Prostate gland (tissue), 2 donors: ENCODE results near the gene MACC1. TPM values are rescaled to one million over a fixed set of nuclear protein-coding genes. Genes with fewer than 3 reads are reported as not detected.
"Not testable (repeated sequence)": the region's sequence is repeated elsewhere in the genome, so short reads cannot be mapped to it uniquely, and the experiment has no call there.

ENCODE experiments used
- DNase-seq: peaks from one replicate; pipeline ENCODE4 v3.0.0-alpha.2; 2019; ENCODE audit warnings: low spot score
- H3K27ac ChIP-seq, 2 donors: fragments of 200-600 bp; sonication (generic); 2 replicates each; pipeline ENCODE4 v1.5.1; 2017 to 2019
- H3K27me3 ChIP-seq: fragments of 200-600 bp; sonication (generic); replicated peaks from 2 replicates; pipeline ENCODE4 v1.5.1; 2019; ENCODE audit not compliant: insufficient read depth
- H3K36me3 ChIP-seq, 2 donors: fragments of 200-600 bp; sonication (generic); 1 replicate in 1 of 2; 2 replicates in 1 of 2; pipeline versions ENCODE4 v1.5.1 to v1.8.1; 2017 to 2019
- H3K4me1 ChIP-seq: fragments of 200-600 bp; sonication (generic); replicated peaks from 2 replicates; pipeline ENCODE4 v1.5.1; 2019
- H3K4me3 ChIP-seq, 2 donors: fragments of 200-600 bp; sonication (generic); 2 replicates each; pipeline ENCODE4 v1.5.1; 2017 to 2019
- H3K9me3 ChIP-seq: fragments of 200-600 bp; sonication (generic); 2 replicates; pipeline ENCODE4 v1.5.1; 2017
- POLR2A ChIP-seq: fragments of 450-650 bp; IDR thresholded peaks from one replicate; pipeline ENCODE4 v1.6.1; 2016; ENCODE audit warnings: antibody characterized with exemption, mild to moderate bottlenecking
- POLR2AphosphoS5 ChIP-seq: sonication (generic); formaldehyde crosslinking; IDR thresholded peaks from one replicate; pipeline ENCODE4 v1.6.1; 2017; ENCODE audit warnings: antibody characterized with exemption
- WGBS: methylation state at CpG from one replicate; pipeline ENCODE4 v1.1.5; 2018; 5-methylcytosine and 5-hydroxymethylcytosine counted together
- intact Hi-C: fragments of 100-400 bp; cut with DNase I; formaldehyde crosslinking; loops from one replicate; pipeline ENCODE4 v1.14.2; 2022
- total RNA-seq, 2 donors: library from RNA; depleted of rRNA; stranded (reverse); fragments of >200 nt; gene quantifications; one replicate each; pipeline ENCODE4 v1.1.0, GENCODE V29; 2016
- TF ChIP-seq, protein P1 (sequence below), 4 experiments: fragments of 200-600 bp in 2 of 4; fragments of 450-650 bp in 2 of 4; sonication (generic) in 2 of 4; IDR thresholded peaks; 1 replicate in 3 of 4; 2 replicates in 1 of 4; pipeline ENCODE4 v1.5.1; 2016 to 2019; ENCODE audit warnings: antibody characterized with exemption in 4 of 4, mild to moderate bottlenecking in 2 of 4, moderate library complexity in 2 of 4

Gene MACC1
- total RNA-seq, 2 donors from 2014 or later = 3.0 to 3.4 TPM

GRCh38 chr7:20131776-20132175 lies 85.4 kb downstream of the MACC1 start:
- H3K27me3 ChIP-seq = no peaks in the 10 kb centered on the region
- no peak for DNase-seq
- H3K4me3 ChIP-seq = no peak overlapping the region
- no peaks in the 10 kb centered on the region for H3K4me1 ChIP-seq
- no peaks in the 10 kb centered on the region for H3K9me3 ChIP-seq
- WGBS = 83% methylated on average over 4 of the region's 4 CpGs
- no peaks in the 10 kb centered on the region for H3K36me3 ChIP-seq
- TF ChIP-seq POLR2AphosphoS5 (no peak), POLR2A (no peak)
- TF ChIP-seq, protein P1, sequence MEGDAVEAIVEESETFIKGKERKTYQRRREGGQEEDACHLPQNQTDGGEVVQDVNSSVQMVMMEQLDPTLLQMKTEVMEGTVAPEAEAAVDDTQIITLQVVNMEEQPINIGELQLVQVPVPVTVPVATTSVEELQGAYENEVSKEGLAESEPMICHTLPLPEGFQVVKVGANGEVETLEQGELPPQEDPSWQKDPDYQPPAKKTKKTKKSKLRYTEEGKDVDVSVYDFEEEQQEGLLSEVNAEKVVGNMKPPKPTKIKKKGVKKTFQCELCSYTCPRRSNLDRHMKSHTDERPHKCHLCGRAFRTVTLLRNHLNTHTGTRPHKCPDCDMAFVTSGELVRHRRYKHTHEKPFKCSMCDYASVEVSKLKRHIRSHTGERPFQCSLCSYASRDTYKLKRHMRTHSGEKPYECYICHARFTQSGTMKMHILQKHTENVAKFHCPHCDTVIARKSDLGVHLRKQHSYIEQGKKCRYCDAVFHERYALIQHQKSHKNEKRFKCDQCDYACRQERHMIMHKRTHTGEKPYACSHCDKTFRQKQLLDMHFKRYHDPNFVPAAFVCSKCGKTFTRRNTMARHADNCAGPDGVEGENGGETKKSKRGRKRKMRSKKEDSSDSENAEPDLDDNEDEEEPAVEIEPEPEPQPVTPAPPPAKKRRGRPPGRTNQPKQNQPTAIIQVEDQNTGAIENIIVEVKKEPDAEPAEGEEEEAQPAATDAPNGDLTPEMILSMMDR (IDR thresholded peaks at IDR 0.05) = no peak
- intact Hi-C loops = no loop called here
- no peak overlapping the region for H3K27ac ChIP-seq

GRCh38 chr7:20129920-20130319 lies 87.3 kb downstream of the MACC1 start:
- Histone ChIP-seq H3K4me1 (no peaks in the 10 kb centered on the region), H3K27me3 (no peaks in the 10 kb centered on the region), H3K27ac (no peak overlapping the region), H3K4me3 (no peak overlapping the region), H3K36me3 (no peaks in the 10 kb centered on the region), H3K9me3 (no peaks in the 10 kb centered on the region)
- intact Hi-C loops = no loop called here
- no peak for DNase-seq
- TF ChIP-seq, protein P1 (IDR thresholded peaks at IDR 0.05) = no peak
- no peak for TF ChIP-seq POLR2AphosphoS5
- no peak for TF ChIP-seq POLR2A

GRCh38 chr7:20128001-20128400 lies 89.2 kb downstream of the MACC1 start:
- H3K9me3 ChIP-seq = no peaks in the 10 kb centered on the region
- no peaks in the 10 kb centered on the region for H3K27me3 ChIP-seq
- H3K4me1 ChIP-seq = no peaks in the 10 kb centered on the region
- intact Hi-C loops = no loop called here
- no peak for TF ChIP-seq POLR2A
- TF ChIP-seq POLR2AphosphoS5 = no peak
- TF ChIP-seq, protein P1 (IDR thresholded peaks at IDR 0.05) = no peak
- no peaks in the 10 kb centered on the region for H3K36me3 ChIP-seq
- H3K27ac ChIP-seq = no peak overlapping the region
- 55% methylated on average over 2 of the region's 2 CpGs for WGBS
- no peak for DNase-seq
- no peak overlapping the region for H3K4me3 ChIP-seq

DNA sequence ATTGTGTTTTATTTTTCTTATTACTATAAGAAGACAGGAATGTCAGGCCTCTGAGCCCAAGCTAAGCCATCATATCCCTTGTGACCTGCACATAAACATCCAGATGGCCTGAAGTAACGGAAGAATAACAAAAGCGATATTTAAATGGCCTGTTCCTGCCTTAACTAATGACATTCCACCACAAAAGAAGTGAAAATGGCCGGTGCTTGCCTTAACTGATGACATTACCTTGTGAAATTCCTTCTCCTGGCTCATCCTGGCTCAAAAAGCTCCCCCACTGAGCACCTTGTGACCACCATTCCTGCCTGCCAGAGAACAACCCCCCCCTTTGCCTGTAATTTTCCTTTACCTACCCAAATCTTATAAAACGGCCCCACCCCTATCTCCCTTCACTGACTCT lies 91.1 kb downstream of the MACC1 start:
- H3K36me3 ChIP-seq, H3K27ac ChIP-seq, H3K9me3 ChIP-seq, H3K4me3 ChIP-seq, H3K4me1 ChIP-seq, intact Hi-C loops, DNase-seq, H3K27me3 ChIP-seq: not testable (repeated sequence)
- WGBS = 74% methylated on average over 4 of the region's 4 CpGs

DNA sequence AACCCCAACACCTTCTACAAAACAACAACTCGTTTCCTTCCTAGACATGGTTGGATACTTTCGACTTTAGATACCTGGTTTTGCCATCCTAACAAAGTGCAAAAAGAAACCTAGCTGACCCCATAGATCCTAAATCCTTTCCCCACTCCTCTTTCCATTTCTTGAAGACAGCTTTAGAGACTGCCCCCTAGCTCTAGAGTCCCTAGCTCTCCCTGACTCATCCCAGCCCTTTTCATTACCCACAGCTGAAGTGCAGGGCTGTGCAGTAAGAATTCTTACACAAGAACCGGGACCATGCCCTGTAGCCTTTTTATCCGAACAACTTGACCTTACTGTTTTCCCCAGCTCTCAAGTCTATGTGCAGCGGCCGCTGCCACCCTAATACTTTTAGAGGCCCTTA lies 93.1 kb downstream of the MACC1 start:
- H3K27ac ChIP-seq, H3K4me3 ChIP-seq, DNase-seq, H3K9me3 ChIP-seq, H3K27me3 ChIP-seq, intact Hi-C loops, H3K4me1 ChIP-seq, H3K36me3 ChIP-seq: not testable (repeated sequence)
- WGBS = 95% methylated on average over 6 of the region's 6 CpGs

DNA sequence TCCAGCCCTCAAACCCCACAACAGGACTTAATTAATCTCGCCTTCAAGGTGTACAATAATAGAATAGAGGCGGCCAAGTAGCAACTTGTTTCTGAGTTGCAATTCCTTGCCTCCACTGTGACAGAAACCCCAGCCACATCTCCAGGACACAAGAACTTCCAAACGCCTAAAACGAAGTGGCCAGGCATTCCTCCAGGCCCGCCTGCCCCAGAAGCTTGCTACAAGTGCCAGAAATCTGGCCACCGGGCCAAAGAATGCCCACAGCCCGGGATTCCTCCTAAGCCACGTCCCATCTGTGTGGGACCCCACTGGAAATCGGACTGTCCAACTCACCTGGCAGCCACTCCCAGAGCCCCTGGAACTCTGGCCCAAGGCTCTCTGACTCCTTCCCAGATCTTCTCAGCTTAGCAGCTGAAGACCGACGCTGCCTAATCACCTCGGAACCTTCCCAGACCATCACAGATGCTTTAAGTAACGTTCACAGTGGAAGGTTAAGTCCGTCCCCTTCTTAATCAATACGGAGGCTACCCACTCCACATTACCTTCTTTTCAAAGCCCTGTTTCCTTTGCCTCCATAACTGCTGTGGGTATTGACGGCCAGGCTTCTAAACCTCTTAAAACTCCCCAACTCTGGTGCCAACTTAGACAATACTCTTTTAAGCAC lies 94.4 kb downstream of the MACC1 start:
- H3K36me3 ChIP-seq, H3K27ac ChIP-seq, H3K27me3 ChIP-seq, H3K4me1 ChIP-seq, H3K9me3 ChIP-seq, intact Hi-C loops, DNase-seq, H3K4me3 ChIP-seq: not testable (repeated sequence)
- 88% methylated on average over 16 of the region's 16 CpGs for WGBS
